Measurements from ENCODE around the gene GFOD1.

Gene GFOD1

GRCh38 chr6:13425270-13425873 lies 62.0 kb downstream of the GFOD1 start:
- DNase-seq (ENCODE audit: low read depth in 2 of 2): no peak

GRCh38 chr6:13423252-13423651 lies 64.1 kb downstream of the GFOD1 start:
- no peak for DNase-seq (ENCODE audit: low read depth in 2 of 2)

DNA sequence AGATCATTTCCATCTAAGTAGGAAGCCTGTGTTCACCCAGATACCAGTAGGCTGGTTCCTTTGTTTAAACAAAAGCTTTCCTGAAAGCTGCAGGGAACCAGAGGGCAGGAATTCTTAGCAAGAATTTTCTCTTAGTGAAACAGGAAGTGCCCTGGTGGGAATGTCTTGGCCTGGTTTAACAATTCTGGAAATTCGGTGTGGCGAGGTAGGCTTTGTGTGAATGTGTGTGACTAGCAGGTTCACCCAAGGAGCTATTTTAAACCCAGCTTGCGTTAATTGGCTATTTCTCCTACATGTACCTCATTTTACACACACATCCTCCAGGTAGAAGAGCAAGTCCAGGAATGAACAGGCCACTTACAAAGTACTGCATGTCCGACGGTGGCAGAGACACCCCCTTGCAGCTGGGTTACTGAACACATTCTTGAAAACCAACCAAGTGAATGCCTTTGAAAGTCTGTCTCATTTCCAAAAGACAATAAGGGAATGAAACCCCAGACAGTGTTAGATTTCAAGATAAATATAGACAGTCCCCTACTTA lies 64.6 kb downstream of the GFOD1 start:
- no peak for DNase-seq (ENCODE audit: low read depth in 2 of 2)

GRCh38 chr6:13421425-13422059 lies 65.9 kb downstream of the GFOD1 start:
- DNase-seq (ENCODE audit: low read depth in 2 of 2): no peak

DNA sequence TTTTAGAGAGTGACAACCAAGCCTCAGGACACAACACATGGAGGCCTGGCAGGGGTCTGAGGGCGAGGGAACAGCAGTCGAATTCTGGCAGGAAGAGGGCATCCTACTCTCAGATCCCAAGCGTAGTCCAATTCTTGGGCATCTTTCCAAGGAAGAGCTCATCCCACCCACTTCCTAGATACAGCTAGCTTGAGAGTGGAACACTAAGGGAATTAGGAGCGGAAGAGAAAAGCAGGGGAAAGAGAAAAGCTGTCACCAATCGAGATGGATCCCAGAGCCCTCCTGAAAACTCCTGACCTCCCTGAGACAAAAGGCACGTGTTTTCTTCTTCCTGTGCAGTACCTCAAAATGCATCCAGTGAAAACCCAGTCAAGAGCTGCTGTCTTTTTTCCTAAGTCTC lies 67.1 kb downstream of the GFOD1 start:
- no peak for DNase-seq (ENCODE audit: low read depth in 2 of 2)

GRCh38 chr6:13419422-13420195 lies 67.8 kb downstream of the GFOD1 start:
- no peak for DNase-seq (ENCODE audit: low read depth in 2 of 2)

GRCh38 chr6:13418844-13419243 lies 68.6 kb downstream of the GFOD1 start:
- DNase-seq (ENCODE audit: low read depth in 2 of 2): no peak

DNA sequence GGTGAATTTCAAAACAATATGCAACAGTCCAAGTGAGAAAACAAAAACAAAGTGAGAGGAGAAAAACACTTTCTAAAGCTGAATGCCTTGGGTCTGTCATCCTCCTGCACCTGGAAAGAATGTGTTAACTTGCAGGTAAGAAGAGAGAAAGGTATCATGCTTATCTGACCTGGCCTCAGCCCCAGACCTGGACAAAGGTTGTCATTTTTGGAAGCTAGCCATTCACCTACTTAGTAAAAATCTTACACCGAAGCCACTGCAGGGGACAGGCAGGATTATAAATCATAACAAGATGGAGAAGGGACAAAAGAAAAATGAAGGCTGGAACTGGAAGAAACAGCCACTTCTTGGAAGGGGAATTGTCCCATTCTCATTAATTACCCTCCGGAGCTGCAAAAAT lies 69.4 kb downstream of the GFOD1 start:
- no peak for DNase-seq (ENCODE audit: low read depth in 2 of 2)

DNA sequence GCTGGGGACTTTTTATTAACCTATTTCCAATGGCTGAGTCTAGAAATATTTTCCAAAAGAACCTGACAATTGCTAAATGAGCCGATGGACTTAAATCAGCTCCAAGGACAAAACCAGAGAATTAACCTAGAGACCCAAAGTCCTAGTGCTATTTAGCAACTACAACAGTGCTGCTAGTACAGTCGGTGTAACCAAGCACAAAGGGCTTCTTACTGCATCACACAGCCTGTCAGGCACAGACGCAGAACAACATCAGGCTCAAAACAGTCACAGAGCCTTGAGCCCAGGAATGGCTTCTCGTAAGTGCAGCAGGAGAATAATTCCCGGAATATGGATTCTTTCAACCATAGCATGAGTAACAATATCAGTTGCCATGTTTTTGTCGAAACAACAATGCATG lies 70.0 kb downstream of the GFOD1 start:
- no peak for DNase-seq (ENCODE audit: low read depth in 2 of 2)

DNA sequence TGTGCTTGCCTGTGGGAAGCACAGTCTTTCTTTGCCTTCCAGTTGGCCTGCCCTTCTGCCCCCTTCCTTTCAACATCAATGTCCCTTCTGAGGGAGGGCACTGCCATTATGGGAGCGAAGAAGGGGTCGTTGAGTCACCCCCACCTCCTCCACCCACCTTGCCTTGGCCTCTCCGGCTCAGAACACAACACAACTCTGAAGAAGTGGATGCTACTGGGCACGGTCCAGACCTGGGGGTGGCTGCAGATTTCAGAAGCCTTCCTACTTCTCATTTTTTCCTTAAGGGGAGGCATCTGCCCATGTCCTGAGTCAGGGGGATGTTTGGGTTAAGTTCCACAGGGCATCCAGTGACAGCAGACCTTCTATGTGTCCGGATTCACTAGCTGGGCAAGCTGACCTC lies 72.1 kb downstream of the GFOD1 start:
- DNase-seq (ENCODE audit: low read depth in 2 of 2): no peak

DNA sequence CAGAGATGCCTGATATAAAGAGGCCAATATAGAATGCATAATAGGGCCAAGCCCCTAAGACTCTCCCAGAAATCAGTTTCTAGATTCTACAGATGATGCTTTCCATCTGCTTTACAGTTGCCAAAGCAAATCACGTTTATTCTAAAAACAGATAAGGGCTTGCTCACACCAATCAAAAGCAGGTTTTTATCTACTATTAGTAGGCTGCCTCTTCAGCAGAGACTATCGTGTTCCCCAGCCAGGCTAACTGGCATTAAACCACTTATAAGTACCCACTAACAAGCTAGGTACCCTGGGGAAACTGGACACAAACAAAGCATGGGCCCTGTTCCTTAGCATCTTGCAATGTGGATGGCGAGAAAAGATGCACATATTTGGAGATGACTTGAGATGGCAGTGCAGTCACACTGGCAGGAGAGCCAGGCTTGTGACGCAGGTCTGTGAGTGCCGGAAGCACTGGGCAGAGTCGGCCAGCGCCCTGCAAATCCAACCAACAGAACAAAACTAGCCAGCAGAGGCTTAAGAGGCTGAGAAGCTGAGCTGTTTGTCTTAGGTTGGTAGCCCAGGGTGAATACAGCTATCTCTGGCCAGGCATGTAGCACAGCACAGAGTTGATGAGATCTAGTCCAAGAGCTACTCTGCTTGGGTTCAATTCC lies 73.4 kb downstream of the GFOD1 start:
- DNase-seq (ENCODE audit: low read depth in 2 of 2): no peak

DNA sequence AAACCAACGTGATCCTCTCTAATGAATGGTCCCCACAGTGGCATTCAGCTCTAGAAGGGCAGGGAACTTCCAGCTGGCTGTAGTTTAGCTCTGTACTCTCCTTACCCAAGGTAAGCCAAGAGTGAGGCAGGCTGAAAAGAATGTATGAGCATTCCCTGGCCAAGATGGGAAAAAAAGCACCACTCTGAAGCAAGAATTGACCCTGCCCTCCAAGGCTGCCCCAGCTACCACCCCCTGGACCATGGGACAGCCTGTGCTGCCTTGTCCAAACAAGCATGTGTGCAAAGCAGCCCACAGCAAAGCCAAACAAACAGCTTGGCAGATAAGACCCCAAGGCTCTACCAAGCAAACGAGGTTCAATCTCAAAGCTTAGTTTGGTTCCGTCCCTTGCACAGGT lies 73.9 kb downstream of the GFOD1 start:
- no peak for DNase-seq (ENCODE audit: low read depth in 2 of 2)

GRCh38 chr6:13412639-13413465 lies 74.5 kb downstream of the GFOD1 start:
- DNase-seq (ENCODE audit: low read depth in 2 of 2): no peak

DNA sequence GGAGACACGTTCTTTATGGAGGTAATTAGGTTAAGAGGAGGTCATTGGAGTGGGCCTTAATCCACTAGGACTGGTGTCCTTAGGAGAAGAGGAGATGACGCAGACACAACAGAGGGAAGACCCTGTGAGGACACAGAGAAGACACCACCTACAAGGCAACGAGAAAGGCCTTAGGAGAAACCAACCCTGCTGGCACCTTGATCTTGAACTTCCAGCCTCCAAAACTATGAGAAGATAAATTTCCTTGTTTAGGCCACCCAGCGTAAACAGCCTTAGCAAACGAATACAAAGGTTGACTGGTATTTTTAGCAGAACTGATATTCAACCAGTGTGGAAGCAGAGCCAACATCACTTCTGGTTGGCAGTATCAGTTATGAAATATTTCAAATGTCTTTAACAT lies 75.2 kb downstream of the GFOD1 start:
- no peak for DNase-seq (ENCODE audit: low read depth in 2 of 2)

DNA sequence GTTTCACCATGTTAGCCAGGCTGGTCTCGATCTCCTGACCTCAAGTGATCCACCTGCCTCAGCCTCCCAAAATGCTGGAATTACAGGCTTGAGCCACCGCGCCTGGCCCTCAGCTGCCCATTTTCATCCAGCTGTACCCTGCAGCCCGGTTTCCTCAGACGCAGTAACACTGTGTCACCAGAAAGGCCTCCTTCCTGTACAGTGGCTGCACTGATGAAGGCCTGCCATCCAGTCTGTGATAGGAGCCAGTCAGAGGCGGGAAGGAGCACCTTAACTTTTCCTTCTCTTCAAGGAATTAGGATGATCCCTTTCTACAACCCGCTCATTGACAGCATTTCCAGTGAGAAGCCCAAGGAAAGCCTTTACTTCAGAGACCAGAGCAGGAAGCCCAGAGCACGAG lies 75.9 kb downstream of the GFOD1 start:
- DNase-seq (ENCODE audit: low read depth in 2 of 2): no peak

- no peak for DNase-seq (ENCODE audit: low read depth in 2 of 2)
Measured at GRCh38 chr6:13409991-13410390, 77.4 kb downstream of the GFOD1 start.

- no peak for DNase-seq (ENCODE audit: low read depth in 2 of 2)
Measured at GRCh38 chr6:13407709-13408695, 79.4 kb downstream of the GFOD1 start.

DNA sequence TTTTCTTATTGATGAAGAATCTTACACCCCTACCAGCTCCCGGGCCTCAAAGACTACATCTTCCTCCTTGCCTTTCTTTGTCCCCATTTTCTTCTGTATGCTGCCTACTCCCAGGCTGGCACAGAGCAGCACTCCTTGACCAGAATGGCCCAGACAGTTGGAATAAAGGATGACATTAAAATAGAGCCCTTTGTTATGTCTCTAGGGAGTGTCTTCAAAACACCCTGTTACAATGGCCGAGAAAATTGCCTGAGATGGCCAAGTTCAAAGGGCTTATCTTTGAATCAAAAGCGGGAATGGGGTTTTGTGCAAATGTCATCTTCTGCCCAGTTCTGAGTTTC lies 80.1 kb downstream of the GFOD1 start:
- no peak for DNase-seq (ENCODE audit: low read depth in 2 of 2)

DNA sequence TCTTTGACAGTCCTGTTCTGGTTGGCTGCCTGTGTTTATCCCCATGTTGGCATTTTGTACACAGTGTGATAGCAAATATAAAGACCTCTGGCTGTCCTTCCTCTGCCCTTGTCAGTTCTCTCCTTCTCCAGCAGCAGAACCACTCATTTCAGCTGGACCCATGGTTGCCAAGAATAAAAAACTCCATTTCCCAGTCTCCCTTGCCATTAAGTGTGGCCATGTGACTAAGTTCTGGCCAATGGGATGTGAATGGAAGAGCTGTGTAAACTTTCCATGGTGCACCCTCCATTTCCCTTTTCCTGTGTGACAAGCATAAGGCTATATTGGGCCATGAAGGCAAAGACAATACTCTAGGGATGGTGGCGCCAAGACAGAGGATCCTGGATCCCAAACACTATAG lies 80.6 kb downstream of the GFOD1 start:
- no peak for DNase-seq (ENCODE audit: low read depth in 2 of 2)

DNA sequence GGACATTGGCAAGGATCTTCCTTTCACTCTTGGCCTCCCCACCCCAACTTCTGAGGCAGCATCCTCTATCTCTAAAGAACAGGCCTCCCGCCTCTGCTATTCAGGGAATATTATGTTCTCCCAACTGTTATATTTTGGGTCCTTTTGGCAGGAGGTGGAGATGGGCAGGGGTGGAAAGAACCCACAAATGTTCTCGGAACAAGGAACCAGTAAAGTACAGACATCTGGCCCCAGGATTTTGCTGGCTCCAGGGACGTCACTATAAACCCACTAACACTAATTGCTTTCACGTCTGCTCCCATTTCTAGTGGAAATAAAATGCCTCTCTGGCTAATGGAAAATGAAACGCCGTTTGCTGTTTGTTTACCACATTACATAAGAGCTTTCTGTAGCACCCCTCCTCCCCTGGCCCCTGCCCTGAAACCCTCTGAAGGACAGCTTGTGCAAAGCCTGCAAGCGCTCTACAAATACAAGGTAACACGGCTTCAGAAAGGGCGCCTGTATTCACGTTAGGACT lies 81.4 kb downstream of the GFOD1 start:
- no peak for DNase-seq (ENCODE audit: low read depth in 2 of 2)
